HL-60 (cell line): ENCODE data around the gene PPEF1.

Experiments
- GABPA ChIP-seq: IDR thresholded peaks from 2 replicates; pipeline ENCODE4 v1.6.1; 2012; ENCODE audit warnings: low read depth
- POLR2AphosphoS5 ChIP-seq: IDR thresholded peaks from 2 replicates; pipeline ENCODE4 v1.6.1; 2012; ENCODE audit warnings: low read depth
- SPI1 ChIP-seq: IDR thresholded peaks from 2 replicates; pipeline ENCODE4 v1.6.1; 2012; ENCODE audit warnings: low read depth, mild to moderate bottlenecking, borderline replicate concordance
- TF ChIP-seq, protein P1 (sequence below): IDR thresholded peaks from one replicate; pipeline ENCODE4 v1.5.1; 2011; ENCODE audit warnings: low read length, control low read depth, inconsistent platforms; ENCODE audit not compliant: insufficient read depth
- TF ChIP-seq, protein P2 (sequence below): IDR thresholded peaks from 2 replicates; pipeline ENCODE4 v1.6.1; 2012; ENCODE audit warnings: low read depth; ENCODE audit not compliant: insufficient replicate concordance

DNA sequence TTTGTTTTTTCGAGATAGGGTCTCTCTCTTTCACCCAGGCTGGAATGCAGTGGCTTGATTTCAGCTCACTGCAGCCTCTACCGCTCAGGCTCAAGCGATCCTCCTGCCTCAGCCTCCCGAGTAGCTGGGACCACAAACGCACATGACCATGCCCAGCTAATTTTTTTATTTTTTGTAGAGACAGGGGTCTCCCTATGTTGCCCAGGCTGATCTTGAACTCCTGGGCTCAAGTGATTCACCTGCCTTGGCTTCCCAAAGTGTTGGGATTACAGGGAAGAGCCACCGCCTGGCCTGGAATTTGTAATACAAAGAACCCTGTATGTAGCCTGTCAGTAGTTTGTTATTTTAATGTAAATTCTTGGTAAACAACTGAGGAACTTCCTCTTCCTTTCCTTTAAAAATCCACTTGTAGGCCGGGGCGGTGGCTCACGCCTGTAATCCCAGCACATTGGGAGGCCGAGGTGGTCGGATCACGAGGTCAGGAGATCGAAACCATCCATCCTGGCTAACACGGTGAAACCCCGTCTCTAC, 157.0 kb downstream of the PPEF1 start:
- TF ChIP-seq, protein P1, sequence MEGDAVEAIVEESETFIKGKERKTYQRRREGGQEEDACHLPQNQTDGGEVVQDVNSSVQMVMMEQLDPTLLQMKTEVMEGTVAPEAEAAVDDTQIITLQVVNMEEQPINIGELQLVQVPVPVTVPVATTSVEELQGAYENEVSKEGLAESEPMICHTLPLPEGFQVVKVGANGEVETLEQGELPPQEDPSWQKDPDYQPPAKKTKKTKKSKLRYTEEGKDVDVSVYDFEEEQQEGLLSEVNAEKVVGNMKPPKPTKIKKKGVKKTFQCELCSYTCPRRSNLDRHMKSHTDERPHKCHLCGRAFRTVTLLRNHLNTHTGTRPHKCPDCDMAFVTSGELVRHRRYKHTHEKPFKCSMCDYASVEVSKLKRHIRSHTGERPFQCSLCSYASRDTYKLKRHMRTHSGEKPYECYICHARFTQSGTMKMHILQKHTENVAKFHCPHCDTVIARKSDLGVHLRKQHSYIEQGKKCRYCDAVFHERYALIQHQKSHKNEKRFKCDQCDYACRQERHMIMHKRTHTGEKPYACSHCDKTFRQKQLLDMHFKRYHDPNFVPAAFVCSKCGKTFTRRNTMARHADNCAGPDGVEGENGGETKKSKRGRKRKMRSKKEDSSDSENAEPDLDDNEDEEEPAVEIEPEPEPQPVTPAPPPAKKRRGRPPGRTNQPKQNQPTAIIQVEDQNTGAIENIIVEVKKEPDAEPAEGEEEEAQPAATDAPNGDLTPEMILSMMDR, result no peak
- TF ChIP-seq POLR2AphosphoS5, result no peak
- TF ChIP-seq, protein P2, sequence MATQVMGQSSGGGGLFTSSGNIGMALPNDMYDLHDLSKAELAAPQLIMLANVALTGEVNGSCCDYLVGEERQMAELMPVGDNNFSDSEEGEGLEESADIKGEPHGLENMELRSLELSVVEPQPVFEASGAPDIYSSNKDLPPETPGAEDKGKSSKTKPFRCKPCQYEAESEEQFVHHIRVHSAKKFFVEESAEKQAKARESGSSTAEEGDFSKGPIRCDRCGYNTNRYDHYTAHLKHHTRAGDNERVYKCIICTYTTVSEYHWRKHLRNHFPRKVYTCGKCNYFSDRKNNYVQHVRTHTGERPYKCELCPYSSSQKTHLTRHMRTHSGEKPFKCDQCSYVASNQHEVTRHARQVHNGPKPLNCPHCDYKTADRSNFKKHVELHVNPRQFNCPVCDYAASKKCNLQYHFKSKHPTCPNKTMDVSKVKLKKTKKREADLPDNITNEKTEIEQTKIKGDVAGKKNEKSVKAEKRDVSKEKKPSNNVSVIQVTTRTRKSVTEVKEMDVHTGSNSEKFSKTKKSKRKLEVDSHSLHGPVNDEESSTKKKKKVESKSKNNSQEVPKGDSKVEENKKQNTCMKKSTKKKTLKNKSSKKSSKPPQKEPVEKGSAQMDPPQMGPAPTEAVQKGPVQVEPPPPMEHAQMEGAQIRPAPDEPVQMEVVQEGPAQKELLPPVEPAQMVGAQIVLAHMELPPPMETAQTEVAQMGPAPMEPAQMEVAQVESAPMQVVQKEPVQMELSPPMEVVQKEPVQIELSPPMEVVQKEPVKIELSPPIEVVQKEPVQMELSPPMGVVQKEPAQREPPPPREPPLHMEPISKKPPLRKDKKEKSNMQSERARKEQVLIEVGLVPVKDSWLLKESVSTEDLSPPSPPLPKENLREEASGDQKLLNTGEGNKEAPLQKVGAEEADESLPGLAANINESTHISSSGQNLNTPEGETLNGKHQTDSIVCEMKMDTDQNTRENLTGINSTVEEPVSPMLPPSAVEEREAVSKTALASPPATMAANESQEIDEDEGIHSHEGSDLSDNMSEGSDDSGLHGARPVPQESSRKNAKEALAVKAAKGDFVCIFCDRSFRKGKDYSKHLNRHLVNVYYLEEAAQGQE, result no peak
- no peak for TF ChIP-seq GABPA
- TF ChIP-seq SPI1, result no peak
